GM12864 (cell line): Measurements from ENCODE around the gene ASIC1.
A peak's percentile ranks its signal among the peaks of the same experiment; 100 is the strongest.

ENCODE experiments used
- DNase-seq: peaks from one replicate; pipeline ENCODE4 v3.0.0-alpha.2; 2011; ENCODE audit warnings: low read depth
- H3K4me3 ChIP-seq: 2 replicates; pipeline ENCODE4 v1.5.1; 2011; ENCODE audit warnings: mild to moderate bottlenecking, low read depth, low read length, control low read depth
- CTCF ChIP-seq: IDR thresholded peaks from 2 replicates; pipeline ENCODE4 v1.5.1; 2011; ENCODE audit warnings: low read depth, mild to moderate bottlenecking, moderate library complexity, low read length, control low read depth, inconsistent platforms; ENCODE audit errors: missing control alignments

The ASIC1 gene

GRCh38 chr12:50089730-50090129, 32.3 kb downstream of the ASIC1 start:
- DNase-seq = no peak
- TF ChIP-seq CTCF = no peak
- H3K4me3 ChIP-seq = no peak overlapping the region

GRCh38 chr12:50090391-50090790, 33.0 kb downstream of the ASIC1 start:
- TF ChIP-seq CTCF = no peak

GRCh38 chr12:50097952-50098351, 40.6 kb downstream of the ASIC1 start:
- no peak overlapping the region for H3K4me3 ChIP-seq
- TF ChIP-seq CTCF = no peak
- DNase-seq = no peak

More at GRCh38 chr12:50090391-50090790, 33.0 kb downstream of the ASIC1 start:
- H3K4me3 ChIP-seq = no peak overlapping the region
- no peak for DNase-seq

GRCh38 chr12:50099302-50100008, 42.1 kb downstream of the ASIC1 start:
- no peak for DNase-seq
- TF ChIP-seq CTCF = no peak
- no peak overlapping the region for H3K4me3 ChIP-seq

- TF ChIP-seq CTCF = no peak
- H3K4me3 ChIP-seq = no peak overlapping the region
- DNase-seq = no peak
Observed at GRCh38 chr12:50100561-50100960, 43.2 kb downstream of the ASIC1 start.

GRCh38 chr12:50101663-50102062, 44.3 kb downstream of the ASIC1 start:
- DNase-seq = no peak
- no peak overlapping the region for H3K4me3 ChIP-seq
- peak; percentile 27 for TF ChIP-seq CTCF

GRCh38 chr12:50102131-50102531, 44.7 kb downstream of the ASIC1 start:
- no peak overlapping the region for H3K4me3 ChIP-seq
- DNase-seq = no peak
- no peak for TF ChIP-seq CTCF
